ENCODE data around the gene EGFLAM. TPM values are rescaled to one million over a fixed set of nuclear protein-coding genes. Genes with fewer than 3 reads are reported as not detected.

The EGFLAM gene
- total RNA-seq, 1 experiment from 2014 or later: not detected

GRCh38 chr5:38446029-38446522 lies 187.7 kb downstream of the EGFLAM start:
- no peaks in the 10 kb centered on the region for H3K36me3 Mint-ChIP-seq (ENCODE audit: insufficient read depth, unreplicated experiment)
- Histone ChIP-seq H3K4me3 (ENCODE audit: low read depth, low read length) (no peak overlapping the region), H3K4me1 (no peaks in the 10 kb centered on the region), H3K27me3 (replicated peaks; ENCODE audit: control insufficient read depth, insufficient read depth, low read length) (no peaks in the 10 kb centered on the region), H3K36me3 (ENCODE audit: control insufficient read depth, insufficient read depth, low read length) (no peaks in the 10 kb centered on the region), H3K9me3 (no peaks in the 10 kb centered on the region)
- no peaks in the 10 kb centered on the region for H3K9me3 Mint-ChIP-seq (ENCODE audit: unreplicated experiment)
- no peaks in the 10 kb centered on the region for H3K27me3 Mint-ChIP-seq (ENCODE audit: insufficient read depth, unreplicated experiment)
- H3K4me1 Mint-ChIP-seq (ENCODE audit: low read depth, unreplicated experiment): no peaks in the 10 kb centered on the region
- H3K27ac Mint-ChIP-seq (ENCODE audit: unreplicated experiment): no peak overlapping the region
- BruUV-seq (replicated peaks): no TSS peak
- H3K4me3 Mint-ChIP-seq (ENCODE audit: unreplicated experiment): no peak overlapping the region
- POLR2A ChIA-PET: no interaction called here
- CTCF ChIA-PET: no interaction called here
- no peak for DNase-seq
- TF ChIP-seq CTCF (IDR thresholded peaks at IDR 0.05; ENCODE audit: insufficient read depth in 1 of 2, low read depth in 1 of 2, low read length in 1 of 2, severe bottlenecking in 1 of 2, unreplicated experiment in 1 of 2): no peak
- intact Hi-C loops (cut with micrococcal nuclease; ENCODE audit: unreplicated experiment): no loop called here

GRCh38 chr5:38447056-38447455 lies 188.7 kb downstream of the EGFLAM start:
- Mint-ChIP-seq H3K27ac (ENCODE audit: unreplicated experiment) (no peak overlapping the region), H3K9me3 (ENCODE audit: unreplicated experiment) (no peaks in the 10 kb centered on the region), H3K27me3 (ENCODE audit: insufficient read depth, unreplicated experiment) (no peaks in the 10 kb centered on the region), H3K4me3 (ENCODE audit: unreplicated experiment) (no peak overlapping the region), H3K36me3 (ENCODE audit: insufficient read depth, unreplicated experiment) (no peaks in the 10 kb centered on the region), H3K4me1 (ENCODE audit: low read depth, unreplicated experiment) (no peaks in the 10 kb centered on the region)
- Histone ChIP-seq H3K27me3 (replicated peaks; ENCODE audit: control insufficient read depth, insufficient read depth, low read length) (no peaks in the 10 kb centered on the region), H3K36me3 (ENCODE audit: control insufficient read depth, insufficient read depth, low read length) (no peaks in the 10 kb centered on the region), H3K4me3 (ENCODE audit: low read depth, low read length) (no peak overlapping the region), H3K4me1 (no peaks in the 10 kb centered on the region), H3K9me3 (no peaks in the 10 kb centered on the region)
- intact Hi-C loops (cut with micrococcal nuclease; ENCODE audit: unreplicated experiment): no loop called here
- no peak for DNase-seq
- no peak for TF ChIP-seq CTCF (IDR thresholded peaks at IDR 0.05; ENCODE audit: insufficient read depth in 1 of 2, low read depth in 1 of 2, low read length in 1 of 2, severe bottlenecking in 1 of 2, unreplicated experiment in 1 of 2)
- ChIA-PET CTCF (no interaction called here), POLR2A (no interaction called here)
- no TSS peak for BruUV-seq (replicated peaks)

- H3K27ac Mint-ChIP-seq (ENCODE audit: unreplicated experiment): no peak overlapping the region
- no peaks in the 10 kb centered on the region for H3K9me3 ChIP-seq
- H3K27me3 ChIP-seq (replicated peaks; ENCODE audit: control insufficient read depth, insufficient read depth, low read length): no peaks in the 10 kb centered on the region
- H3K4me1 Mint-ChIP-seq (ENCODE audit: low read depth, unreplicated experiment): no peaks in the 10 kb centered on the region
- ChIA-PET CTCF (interaction anchor here (0.9 kb wide), 1 partner anchor 362 kb away, joined by 3 read pairs; no protein-coding TSS in a partner anchor), POLR2A (no interaction called here)
- H3K9me3 Mint-ChIP-seq (ENCODE audit: unreplicated experiment): no peaks in the 10 kb centered on the region
- no peaks in the 10 kb centered on the region for H3K36me3 ChIP-seq (ENCODE audit: control insufficient read depth, insufficient read depth, low read length)
- no peak for TF ChIP-seq CTCF (IDR thresholded peaks at IDR 0.05; ENCODE audit: insufficient read depth in 1 of 2, low read depth in 1 of 2, low read length in 1 of 2, severe bottlenecking in 1 of 2, unreplicated experiment in 1 of 2)
- no peak overlapping the region for H3K4me3 ChIP-seq (ENCODE audit: low read depth, low read length)
- H3K27me3 Mint-ChIP-seq (ENCODE audit: insufficient read depth, unreplicated experiment): no peaks in the 10 kb centered on the region
- DNase-seq: no peak
- H3K4me1 ChIP-seq: no peaks in the 10 kb centered on the region
- no peak overlapping the region for H3K4me3 Mint-ChIP-seq (ENCODE audit: unreplicated experiment)
- intact Hi-C loops (cut with micrococcal nuclease; ENCODE audit: unreplicated experiment): no loop called here
- no peaks in the 10 kb centered on the region for H3K36me3 Mint-ChIP-seq (ENCODE audit: insufficient read depth, unreplicated experiment)
- BruUV-seq (replicated peaks): no TSS peak
These were observed 189.4 kb downstream of the EGFLAM start for GRCh38 chr5:38447786-38448185.

All from Caco-2 (cell line).